Measurements from ENCODE around the gene RASA3.
"Not testable (repeated sequence)": the region's sequence is repeated elsewhere in the genome, so short reads cannot be mapped to it uniquely, and the experiment has no call there.

RASA3 gene

GRCh38 chr13:114100446-114101357 lies 31.7 kb downstream of the RASA3 start:
- no peak overlapping the region for H3K4me3 ChIP-seq (ENCODE audit: low read length)
- DNase-seq (ENCODE audit: low read depth), result no peak
- TF ChIP-seq CTCF (conservative IDR thresholded peaks at IDR 0.05; ENCODE audit: low read depth, low read length), result no peak

- no peak for TF ChIP-seq CTCF (conservative IDR thresholded peaks at IDR 0.05; ENCODE audit: low read depth, low read length)
- no peak for DNase-seq (ENCODE audit: low read depth)
- no peak overlapping the region for H3K4me3 ChIP-seq (ENCODE audit: low read length)
Measured at GRCh38 chr13:114099918-114100445, 32.4 kb downstream of the RASA3 start.

GRCh38 chr13:114099191-114099590 lies 33.2 kb downstream of the RASA3 start:
- no peak for DNase-seq (ENCODE audit: low read depth)
- TF ChIP-seq CTCF (conservative IDR thresholded peaks at IDR 0.05; ENCODE audit: low read depth, low read length), result no peak
- H3K4me3 ChIP-seq (ENCODE audit: low read length), result no peak overlapping the region

GRCh38 chr13:114098689-114099056 lies 33.8 kb downstream of the RASA3 start:
- DNase-seq (ENCODE audit: low read depth); H3K4me3 ChIP-seq (ENCODE audit: low read length): not testable (repeated sequence)

GRCh38 chr13:114097893-114098688 lies 34.3 kb downstream of the RASA3 start:
- H3K4me3 ChIP-seq (ENCODE audit: low read length), result no peak overlapping the region
- TF ChIP-seq CTCF (conservative IDR thresholded peaks at IDR 0.05; ENCODE audit: low read depth, low read length), result no peak
- DNase-seq (ENCODE audit: low read depth), result no peak

GRCh38 chr13:114097212-114097892 lies 35.1 kb downstream of the RASA3 start:
- no peak overlapping the region for H3K4me3 ChIP-seq (ENCODE audit: low read length)
- TF ChIP-seq CTCF (conservative IDR thresholded peaks at IDR 0.05; ENCODE audit: low read depth, low read length), result no peak

GRCh38 chr13:114096811-114097211 lies 35.6 kb downstream of the RASA3 start:
- DNase-seq (ENCODE audit: low read depth), result no peak
- no peak overlapping the region for H3K4me3 ChIP-seq (ENCODE audit: low read length)
- no peak for TF ChIP-seq CTCF (conservative IDR thresholded peaks at IDR 0.05; ENCODE audit: low read depth, low read length)

More at GRCh38 chr13:114097212-114097892, 35.1 kb downstream of the RASA3 start:
- DNase-seq (ENCODE audit: low read depth), result no peak

Measured in retinal pigment epithelial cell (primary cell).